SK-N-DZ (cell line): ENCODE measurements around the gene HOXD4.

Experiments used
- DNase-seq: peaks from one replicate; pipeline ENCODE4 v3.0.0-alpha.2; 2015; ENCODE audit warnings: low spot score

The HOXD4 gene

GRCh38 chr2:176156807-176157498, 5.6 kb downstream of the HOXD4 start, which contains the start of gene HOXD3:
Gene HOXD3 (plus strand): TSS chr2:176157307. CDS start chr2:176169115, 11,808 bp downstream.
- no peak for DNase-seq

DNA sequence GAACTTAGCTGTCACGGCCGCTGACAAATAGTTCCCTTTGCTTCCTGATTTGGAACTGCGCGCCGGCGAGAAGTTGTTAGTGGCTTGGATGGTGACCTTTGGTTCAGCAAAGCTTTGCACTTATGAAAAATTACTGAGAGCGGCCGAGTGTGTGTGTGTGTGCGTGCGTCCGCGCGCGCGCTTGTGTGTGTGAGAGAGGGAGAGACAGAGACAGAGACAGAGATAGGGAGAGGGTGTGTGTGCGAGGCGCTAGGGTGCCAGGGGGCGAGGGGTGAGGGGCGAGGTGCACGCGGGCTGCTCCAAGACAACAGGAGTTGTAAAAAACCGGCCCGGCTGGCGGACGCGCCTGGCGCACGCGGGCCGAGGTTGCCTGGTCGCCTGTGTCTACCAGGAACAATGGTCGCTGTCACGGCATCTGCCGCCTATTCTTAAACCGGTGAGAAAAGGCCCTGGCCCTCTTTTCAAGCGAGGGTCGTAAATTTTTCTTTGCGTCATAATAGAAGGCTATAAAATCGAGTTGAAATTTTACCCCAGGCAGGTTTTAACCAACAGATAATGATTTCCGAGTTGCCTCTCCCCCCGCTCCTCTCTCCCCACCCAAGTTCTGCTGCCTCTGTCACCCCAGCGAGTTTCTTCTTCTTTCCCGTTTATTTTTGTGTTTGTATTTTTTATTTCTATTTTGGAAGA, 6.3 kb downstream of the HOXD4 start:
- no peak for DNase-seq

- DNase-seq = no peak
Measured at GRCh38 chr2:176158186-176158591, 6.8 kb downstream of the HOXD4 start.

DNA sequence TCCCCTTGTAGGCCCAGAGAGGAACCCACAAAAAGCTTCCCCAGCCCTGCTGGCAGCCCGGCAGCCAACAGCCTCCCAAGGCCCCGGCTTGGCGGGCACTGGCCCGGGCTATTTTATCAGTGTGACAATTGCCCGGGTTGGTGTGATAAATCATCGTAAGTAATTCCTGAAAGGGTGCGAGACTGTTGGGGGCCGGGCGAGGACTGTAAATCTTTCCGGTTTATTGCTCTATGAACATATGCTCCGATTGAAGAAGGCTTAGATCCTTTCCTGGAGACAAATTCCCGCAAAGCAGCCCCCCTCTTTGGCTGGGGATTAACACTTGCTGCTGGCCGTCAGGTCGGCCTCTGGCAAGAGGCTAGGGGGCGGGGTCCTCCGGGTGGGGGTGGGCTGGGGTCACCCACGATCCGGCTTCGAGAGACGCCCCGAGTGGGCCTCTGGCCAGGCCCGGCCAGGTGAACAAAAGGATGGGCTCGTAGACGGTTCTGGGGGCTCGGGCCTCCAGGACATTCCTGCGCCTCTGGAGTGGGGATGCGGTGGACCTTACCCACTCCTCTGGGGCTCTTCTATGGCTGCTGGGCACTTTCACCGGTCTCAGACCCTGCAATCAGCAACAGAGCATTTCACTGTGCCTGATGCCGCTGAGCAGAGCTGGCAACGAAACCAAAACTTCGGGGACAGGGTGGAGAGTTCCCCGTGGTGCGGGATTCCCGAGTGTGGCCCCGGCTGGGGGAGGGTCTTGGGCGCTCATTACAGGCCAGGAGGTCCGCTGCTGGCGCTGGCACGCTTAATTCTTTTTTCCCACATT, 7.7 kb downstream of the HOXD4 start:
- DNase-seq = no peak

GRCh38 chr2:176159663-176160250, 8.4 kb downstream of the HOXD4 start:
- no peak for DNase-seq

DNA sequence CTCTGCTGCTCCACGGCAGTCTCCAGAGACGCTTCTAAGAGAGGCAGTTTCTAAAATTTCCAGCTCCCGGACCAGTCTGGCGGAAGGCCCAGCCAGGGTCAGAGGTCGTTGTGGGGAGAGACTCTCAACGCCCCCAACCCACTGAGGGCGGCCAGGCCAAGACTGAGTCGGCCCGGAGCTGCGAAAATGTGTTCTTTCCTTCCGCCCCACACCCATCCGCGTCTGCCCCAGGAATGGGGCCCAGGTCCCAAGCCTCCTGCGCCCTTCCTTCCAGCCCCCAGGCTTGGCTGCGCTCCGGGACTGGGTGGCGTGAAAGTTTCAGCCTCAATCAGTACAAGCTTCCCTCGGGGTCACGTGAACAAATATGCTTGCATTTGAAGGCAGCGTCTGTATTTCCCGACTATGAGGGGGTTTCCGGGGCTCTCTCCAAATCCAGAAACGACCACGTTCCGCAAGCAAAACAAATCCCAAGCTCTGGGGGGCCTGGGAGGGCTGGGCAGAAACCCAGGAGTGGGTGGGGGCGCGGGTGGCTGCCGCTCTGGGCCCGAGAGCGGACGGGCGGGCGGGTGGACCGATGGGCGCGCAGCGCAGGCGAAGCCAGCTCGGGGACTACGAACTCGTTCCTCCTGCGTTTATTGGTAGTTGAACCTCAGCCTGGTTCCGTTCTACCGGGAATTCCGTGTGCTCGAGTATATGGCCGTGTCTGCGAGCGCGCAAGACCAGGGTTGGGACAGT, 9.1 kb downstream of the HOXD4 start:
- no peak for DNase-seq

DNA sequence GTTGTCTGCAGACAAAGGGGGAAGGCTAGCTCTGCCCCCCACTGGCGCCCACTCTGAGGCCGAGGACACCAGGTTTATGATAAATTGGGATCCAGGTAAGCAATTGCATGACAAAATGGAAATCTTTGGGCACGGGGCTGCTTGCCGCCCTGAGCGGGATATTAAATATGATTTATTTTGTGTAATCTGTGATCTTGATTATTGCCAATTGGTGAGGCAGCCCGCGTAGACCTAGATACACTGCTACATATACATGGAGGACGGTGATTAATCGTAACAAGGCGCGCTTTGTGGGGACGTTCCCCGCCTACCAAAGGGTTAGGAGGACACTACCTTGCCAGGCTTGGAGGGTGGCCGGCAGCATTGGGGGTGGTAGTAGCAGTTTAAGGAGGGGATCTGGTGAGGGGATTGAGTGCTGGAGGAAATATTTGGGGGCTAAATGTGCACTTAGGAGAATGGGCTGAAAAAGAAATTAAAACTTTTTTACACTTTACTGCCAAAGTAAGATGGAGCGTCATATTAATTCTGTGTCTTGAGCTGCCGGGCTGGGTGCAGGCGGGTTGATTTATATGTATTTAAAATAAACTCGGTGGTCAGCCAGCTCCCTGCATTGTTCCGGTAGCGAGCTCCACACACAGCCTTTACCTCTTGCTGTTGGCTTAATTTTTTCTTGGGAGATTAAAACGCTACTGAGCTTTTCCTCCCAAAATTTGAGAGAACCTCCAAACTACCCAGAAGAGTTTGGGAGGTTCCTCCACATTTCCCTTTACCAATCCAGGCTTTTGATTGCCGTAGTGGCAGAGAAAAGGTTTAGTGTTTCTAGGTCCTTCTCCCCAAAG, 9.9 kb downstream of the HOXD4 start:
- no peak for DNase-seq

- DNase-seq = no peak
Measured at GRCh38 chr2:176161825-176162626, 10.7 kb downstream of the HOXD4 start.

GRCh38 chr2:176162911-176163671, 11.7 kb downstream of the HOXD4 start:
- no peak for DNase-seq

DNA sequence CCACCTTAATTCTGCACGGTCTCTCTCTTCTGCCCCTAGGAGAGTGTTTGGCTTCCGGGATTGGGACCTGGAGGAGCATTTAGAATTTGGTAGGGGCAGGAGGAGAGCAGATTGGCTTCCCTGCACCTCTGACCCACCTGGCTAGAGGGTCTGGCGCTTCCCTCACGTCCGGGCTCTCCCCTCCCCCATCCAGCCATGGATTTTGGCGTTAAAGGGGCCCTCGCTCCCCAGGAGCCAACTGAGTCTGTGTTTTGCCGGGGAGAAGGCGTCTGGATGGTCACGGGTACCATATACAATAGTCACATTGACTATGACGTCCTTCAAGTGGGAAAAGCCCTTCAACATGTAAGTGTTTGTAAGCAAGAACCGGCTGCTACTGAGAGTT, 12.3 kb downstream of the HOXD4 start:
- no peak for DNase-seq

- DNase-seq = no peak
Measured at GRCh38 chr2:176164201-176164600, 12.9 kb downstream of the HOXD4 start.

DNA sequence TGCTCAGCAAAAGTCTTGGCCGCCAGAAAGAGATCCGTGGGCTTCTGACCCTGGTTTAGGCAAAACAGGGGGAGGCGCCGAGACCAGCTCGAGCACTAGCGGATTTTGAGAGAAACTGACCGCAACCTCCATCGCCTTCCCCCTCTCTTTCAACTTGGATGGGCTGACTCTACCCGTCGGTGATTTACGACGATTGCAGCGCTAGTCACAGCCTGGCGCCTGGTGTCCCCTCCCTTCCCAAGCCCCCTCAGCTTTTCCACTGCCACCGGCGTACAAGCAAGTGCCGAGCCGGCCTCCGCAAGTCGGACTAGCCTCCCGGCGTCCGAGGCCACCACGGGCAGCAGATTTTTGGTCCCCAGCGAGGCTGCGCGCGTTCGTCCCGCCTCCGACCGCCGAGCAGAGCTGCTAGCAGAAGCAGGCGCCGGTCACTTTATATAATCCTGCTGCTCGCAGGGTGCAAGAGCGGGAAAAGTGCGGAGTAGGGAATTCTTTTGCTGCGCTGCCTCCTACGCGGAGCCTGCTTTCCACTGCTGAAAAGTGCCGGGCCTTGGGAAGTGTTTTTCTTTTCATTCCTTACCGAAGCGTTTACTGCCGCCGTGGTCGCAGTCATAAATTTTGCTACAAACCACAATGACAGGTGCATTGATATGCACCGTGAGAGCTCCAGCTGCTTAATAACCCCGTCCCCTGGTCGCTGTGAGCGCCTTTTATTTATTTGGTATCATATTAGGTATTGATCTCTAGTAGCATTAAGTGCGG, 13.4 kb downstream of the HOXD4 start:
- no peak for DNase-seq

- no peak for DNase-seq
Measured at GRCh38 chr2:176165370-176166050, 14.2 kb downstream of the HOXD4 start.

DNA sequence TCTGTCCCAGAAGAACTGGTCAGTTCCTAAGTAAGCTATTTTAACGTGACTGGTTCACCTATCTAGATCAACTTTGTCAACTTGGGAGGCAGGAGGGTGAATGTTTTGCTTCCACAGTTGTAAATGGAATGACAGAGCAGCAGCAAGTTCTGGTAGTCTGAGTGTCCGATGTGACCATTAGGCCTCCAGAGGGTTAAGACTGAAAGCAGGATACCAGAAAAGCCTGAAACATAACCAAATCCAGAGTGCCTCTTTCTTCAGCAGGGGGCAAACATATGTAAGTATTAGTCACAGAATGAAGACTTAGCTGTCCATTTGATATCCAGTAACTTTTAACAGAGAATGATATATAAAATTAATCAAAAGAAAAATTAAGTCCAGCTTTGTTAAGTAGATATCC, 14.9 kb downstream of the HOXD4 start:
- DNase-seq = no peak

DNA sequence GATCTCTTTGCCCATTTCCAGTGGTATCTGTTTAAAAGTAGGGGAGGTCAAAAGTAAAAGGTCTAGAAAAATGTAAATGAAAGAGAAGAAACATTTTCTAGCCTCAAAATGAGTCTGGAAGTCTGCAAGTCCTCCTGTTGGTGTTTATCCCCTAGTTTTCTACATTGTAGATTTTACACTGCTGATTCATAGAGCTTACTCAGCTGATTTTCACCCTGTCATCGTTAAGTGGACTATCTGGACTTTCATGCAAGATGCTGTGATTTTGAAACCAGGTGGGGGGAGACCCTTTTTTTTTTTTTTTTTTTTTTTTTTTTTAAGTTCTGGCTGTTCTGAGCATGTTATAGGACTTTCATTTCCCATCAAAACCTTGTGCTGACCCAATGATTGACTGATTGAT, 16.0 kb downstream of the HOXD4 start:
- no peak for DNase-seq

DNA sequence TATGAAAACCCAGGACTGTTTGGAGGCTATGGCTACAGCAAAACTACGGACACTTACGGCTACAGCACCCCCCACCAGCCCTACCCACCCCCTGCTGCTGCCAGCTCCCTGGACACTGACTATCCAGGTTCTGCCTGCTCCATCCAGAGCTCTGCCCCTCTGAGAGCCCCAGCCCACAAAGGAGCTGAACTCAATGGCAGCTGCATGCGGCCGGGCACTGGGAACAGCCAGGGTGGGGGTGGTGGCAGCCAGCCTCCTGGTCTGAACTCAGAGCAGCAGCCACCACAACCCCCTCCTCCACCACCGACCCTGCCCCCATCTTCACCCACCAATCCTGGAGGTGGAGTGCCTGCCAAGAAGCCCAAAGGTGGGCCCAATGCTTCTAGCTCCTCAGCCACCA, 17.8 kb downstream of the HOXD4 start:
- DNase-seq = no peak

DNA sequence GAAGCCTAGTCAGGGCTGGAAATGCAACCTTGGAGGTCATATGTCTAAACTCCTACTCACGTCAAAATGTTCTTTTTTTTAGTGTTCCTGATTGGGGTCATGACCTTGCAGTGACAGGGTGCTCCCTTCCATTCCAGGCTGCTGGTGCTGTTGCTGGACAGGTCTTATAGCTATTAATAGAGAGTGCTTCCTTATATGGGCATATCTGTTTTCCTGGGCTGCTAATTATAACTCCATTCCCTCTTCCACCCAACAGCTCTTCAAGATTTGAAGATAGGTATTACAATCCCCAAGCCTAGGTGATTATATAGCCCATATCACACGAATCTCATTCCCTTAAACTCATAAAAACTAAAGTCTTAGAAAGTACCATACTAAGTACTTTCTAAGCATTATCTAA, 18.4 kb downstream of the HOXD4 start:
- peak; percentile 57 for DNase-seq
